Fibroblast of upper back skin (primary cell): ENCODE results near the gene ATRN.
"Not testable (repeated sequence)": the region's sequence is repeated elsewhere in the genome, so short reads cannot be mapped to it uniquely, and the experiment has no call there.

Source experiments
- DNase-seq: peaks from one replicate; pipeline ENCODE4 v3.0.0-alpha.2; 2013

ATRN gene

GRCh38 chr20:3572151-3572550 lies 101.3 kb downstream of the ATRN start:
- DNase-seq: peak; percentile 7

GRCh38 chr20:3576363-3576762 lies 105.5 kb downstream of the ATRN start:
- no peak for DNase-seq

GRCh38 chr20:3577366-3577765 lies 106.5 kb downstream of the ATRN start:
- no peak for DNase-seq

DNA sequence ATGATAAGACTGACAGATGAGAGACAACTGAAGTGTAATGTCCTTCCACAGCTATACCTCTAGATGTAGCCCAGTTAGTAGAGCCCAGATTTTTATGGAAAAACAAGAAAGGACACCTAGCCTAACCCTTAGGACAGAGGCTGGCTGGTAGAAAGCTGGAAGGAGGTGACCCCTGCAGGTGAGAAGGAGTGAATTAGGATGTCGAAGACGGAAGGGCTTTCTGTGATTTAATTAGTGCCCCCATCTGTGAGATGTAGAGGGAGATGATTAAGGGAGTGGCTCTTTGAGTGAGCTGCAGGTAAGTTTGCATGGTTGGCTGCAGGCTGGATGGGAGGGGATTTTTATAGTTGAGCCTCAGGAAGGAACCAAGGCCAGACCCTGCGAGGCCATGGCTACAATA lies 109.6 kb downstream of the ATRN start:
- no peak for DNase-seq

DNA sequence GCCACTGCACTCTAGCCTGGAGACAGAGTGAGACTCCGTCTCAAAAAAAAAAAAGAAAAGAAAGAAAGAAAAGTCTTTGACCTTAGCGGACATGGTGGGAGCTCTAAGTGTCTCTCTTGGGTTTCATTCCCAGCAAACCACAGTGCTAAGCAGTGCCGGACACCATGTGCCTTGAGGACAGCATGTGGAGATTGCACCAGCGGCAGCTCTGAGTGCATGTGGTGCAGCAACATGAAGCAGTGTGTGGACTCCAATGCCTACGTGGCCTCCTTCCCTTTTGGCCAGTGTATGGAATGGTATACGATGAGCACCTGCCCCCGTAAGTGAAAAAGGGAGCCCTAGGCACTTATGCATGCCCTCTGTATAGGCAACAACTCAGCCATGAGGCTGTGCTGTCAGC lies 112.9 kb downstream of the ATRN start:
- no peak for DNase-seq

- peak; percentile 20 for DNase-seq
Measured at GRCh38 chr20:3586093-3586492, 115.3 kb downstream of the ATRN start.

- no peak for DNase-seq
Measured at GRCh38 chr20:3590164-3590563, 119.3 kb downstream of the ATRN start.

GRCh38 chr20:3592931-3593330 lies 122.1 kb downstream of the ATRN start:
- no peak for DNase-seq

- no peak for DNase-seq
Measured at GRCh38 chr20:3595541-3595940, 124.7 kb downstream of the ATRN start.

- DNase-seq: no peak
Measured at GRCh38 chr20:3603108-3603507, 132.3 kb downstream of the ATRN start.

DNA sequence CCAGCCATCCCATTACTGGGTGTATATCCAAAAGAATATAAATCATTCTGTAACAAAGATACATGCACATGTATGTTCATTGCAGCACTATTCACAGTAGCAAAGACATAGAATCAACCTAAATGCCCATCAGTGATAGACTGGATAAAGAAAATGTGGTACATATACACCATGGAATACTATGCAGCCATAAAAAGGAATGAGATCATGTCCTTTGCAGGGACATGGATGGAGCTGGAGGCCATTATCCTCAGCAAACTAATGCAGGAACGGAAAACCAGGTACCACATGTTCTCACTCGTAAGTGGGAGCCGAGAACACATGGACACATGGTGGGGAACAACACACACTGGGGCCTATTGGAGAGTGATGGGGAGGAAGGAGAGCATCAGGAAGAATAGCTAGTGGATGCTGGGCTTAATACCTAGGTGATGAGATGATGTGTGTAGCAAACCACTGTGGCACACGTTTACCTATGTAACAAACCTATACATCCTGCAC lies 134.6 kb downstream of the ATRN start:
- not testable (repeated sequence) for DNase-seq

- DNase-seq: peak; percentile 50
Measured at GRCh38 chr20:3606021-3606420, 135.2 kb downstream of the ATRN start.

- no peak for DNase-seq
Measured at GRCh38 chr20:3611901-3612300, 141.1 kb downstream of the ATRN start.

DNA sequence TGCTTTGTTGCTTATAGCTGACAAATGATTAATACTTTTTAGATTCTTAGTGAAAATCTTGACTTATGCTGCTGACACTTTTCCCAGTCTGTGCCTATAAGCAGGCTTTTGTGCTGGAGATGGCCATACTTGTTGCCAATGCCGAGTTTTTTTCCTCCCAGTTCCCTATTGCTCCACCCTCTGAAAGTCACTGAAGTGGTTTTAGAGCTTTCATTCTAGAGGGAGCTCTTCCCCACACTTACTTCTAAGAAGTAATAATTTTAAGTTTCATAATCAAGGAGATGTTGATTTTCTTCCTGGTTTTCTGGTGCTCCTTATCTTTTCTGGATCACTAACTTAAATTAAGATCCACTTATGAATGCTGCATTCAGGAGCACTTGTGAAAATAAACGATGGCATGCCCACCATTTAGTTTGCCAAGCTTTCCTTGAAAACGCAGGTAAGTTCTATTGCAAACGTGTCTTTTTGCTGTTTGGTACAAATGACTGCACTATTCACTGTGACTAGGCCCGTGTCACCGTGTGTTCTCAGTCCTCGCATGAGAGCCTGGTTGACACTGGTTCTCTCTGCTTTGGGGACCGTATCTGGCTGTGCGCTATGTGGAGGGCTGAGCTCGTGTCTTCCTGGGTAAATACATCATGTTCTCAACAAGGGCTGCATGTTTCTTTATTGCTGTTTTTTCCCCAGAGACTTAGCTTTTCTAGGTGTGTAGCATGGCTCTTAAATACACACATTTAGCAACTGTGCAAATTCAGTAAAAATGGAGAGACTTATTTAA lies 142.2 kb downstream of the ATRN start:
- DNase-seq: no peak

DNA sequence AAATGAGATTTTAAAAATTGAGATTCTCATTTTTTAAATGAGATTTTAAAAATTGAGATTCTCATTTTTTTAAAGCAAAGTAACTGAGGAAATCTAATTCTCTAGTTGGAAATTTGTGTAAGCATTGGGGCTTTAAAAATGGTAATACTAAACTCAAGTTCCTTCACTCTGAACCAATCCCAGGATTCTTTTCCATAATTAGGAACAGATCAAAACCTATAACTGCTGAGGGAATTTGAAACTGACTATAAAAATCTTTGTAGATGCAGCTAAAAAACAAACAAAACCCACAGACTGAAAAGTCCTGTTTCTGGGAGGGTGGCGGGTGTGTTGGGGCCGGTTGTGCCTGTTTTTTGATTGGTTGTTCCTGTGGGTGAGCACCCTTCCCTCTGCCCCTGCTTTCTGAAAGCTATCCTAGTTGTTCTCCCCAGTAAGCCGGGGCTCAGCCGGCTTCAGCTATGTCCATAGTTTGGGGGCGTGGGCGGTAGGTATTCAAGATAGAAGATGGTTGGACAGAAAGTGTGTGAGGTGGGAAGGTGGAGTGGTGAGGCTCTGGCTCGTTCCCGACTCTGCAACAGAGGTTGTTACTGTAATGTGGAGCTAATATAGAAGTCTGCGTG lies 143.1 kb downstream of the ATRN start:
- peak; percentile 37 for DNase-seq

DNA sequence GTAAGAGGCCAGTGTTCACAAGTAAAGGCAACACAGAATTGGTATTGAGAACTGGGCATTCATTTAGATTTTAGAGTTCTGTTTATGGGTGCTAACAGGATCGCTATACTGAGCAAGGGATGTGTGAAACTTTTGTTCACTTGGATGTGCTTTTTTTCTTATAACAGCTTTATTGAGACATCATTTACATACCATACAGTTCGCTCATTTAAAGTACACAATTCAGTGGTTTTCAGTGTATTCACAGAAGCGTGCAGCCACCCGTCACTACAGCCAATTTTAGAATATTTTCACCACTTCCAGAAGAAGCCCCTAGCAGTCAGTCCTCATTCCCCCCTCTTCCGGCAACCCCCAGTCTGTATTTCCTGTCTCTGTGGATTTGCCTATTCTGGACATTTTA lies 143.6 kb downstream of the ATRN start:
- peak; percentile 48 for DNase-seq

DNA sequence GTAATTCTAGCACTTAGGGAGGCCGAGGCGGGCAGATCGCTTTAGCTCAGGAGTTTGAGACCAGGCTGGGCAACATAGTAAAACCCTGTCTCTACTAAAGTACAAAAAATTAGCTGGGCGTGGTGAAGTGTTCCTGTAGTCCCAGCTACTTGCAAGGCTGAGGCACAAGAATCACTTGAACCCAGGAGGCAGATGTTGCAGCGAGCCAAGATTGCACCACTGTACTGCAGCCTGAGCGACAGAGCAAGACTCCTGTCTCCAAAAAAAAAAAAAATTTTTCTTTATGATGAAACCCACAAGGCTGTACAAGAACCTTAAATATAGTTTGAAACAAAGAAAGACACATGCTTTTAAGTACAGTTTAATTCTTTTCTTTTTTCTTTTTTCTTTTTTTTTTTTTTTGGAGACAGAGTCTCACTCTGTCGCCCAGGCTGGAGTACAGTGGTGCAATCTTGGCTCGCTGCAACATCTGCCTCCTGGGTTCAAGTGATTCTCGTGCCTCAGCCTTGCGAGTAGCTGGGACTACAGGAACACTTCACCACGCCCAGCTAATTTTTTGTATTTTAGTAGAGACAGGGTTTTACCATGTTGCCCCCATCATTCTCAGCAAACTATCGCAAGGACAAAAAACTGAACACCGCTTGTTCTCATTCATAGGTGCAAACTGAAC lies 144.5 kb downstream of the ATRN start:
- not testable (repeated sequence) for DNase-seq

DNA sequence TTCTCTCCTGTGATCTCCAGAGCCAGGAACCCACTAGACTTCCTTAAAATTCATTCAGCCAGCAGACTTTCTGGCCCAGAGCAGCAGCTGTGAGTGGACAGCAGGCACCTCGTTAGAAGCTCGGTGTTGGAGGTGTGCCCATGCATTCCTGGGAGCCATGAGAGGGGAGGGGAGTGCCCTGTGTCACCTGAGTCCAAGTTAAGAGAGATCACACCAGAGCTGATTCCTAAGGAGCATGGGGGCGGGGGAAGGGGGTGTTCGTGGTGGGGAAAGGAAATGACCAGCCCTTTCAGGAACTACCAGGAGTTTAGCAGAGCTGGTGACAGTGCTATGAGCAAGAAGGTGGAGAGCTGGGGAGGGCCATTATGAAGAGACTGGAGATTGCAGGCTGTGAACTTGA lies 145.4 kb downstream of the ATRN start:
- peak; percentile 30 for DNase-seq

GRCh38 chr20:3621111-3621510 lies 150.3 kb downstream of the ATRN start:
- DNase-seq: no peak

GRCh38 chr20:3622406-3622805 lies 151.6 kb downstream of the ATRN start:
- no peak for DNase-seq

GRCh38 chr20:3627476-3627875 lies 156.7 kb downstream of the ATRN start:
- DNase-seq: no peak

DNA sequence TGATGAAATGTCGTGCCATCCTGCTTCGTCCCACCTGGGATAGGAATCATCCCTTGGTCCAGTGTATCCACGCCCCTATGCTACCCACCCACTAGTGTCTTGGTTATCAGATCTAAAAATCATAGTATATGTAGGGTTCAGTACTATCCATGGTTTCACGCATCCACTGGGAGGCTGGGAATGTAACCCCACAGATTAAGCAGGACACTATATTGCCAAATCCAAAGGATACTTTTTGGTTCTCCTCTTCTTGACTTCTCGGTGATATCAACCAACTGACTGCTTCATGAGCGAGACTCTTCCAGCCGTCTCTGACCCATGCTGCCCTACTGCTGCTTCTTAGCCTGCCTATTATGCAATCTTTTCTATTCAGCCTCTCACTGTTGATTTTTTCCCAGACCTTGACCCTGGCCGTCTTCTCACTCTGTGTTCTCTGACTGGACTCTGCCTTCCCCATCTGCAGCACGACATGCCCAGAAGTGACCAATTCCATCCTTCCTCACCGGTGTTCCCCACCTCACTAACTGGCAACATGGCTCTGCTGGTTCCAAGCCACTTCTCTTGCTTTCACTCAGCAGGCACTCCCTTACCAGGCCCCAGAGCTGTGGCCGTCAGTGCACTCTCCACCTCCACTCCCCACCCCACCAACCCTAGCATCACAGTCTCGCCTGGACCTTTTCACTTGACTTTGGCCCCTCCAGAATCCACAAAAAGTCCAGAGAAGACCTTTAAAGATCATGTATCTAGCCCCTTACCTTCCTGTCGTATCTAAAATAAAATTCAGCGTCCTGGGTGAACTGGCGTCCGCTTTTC lies 157.9 kb downstream of the ATRN start:
- no peak for DNase-seq

DNA sequence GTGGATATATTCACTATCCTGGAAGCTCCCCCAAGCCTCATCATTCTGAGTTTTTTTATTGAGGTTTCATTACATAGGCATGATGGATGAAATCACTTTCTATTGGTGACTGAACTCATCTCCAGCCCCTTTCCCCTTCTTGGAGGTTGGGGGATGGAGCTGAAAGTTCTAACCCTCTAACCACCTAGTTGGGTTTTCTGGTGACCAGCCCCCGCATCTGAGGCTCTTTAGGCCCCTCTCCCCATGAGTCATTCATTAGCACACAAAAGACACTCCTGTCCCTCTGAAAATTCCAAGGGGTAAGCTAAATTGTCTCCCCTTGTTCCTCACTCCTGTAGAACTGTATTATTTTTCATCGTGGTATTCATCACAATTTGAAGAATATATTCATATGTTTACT lies 159.1 kb downstream of the ATRN start:
- DNase-seq: no peak
